Stimulated activated naive CD8-positive, alpha-beta T cell treated with anti-CD3 and anti-CD28 coated beads, Interleukin-15, amount 100 ng/mL, for 72 hours (primary cell): ENCODE results near the gene TERC.
"Not testable (repeated sequence)": the region's sequence is repeated elsewhere in the genome, so short reads cannot be mapped to it uniquely, and the experiment has no call there.

Experiments used
- ATAC-seq: fragments of 150-1000 bp; cut with Tn5 transposase; 2 replicates; pipeline ENCODE4 v1.10.0; 2021; ENCODE audit warnings: mild to moderate bottlenecking, moderate library complexity
- DNase-seq, 2 donors: peaks; one replicate each; pipeline ENCODE4 v3.0.0; 2021 to 2022
- H3K27ac Mint-ChIP-seq, 2 donors: one replicate each; pipeline ENCODE4 v1.8.0; 2022; ENCODE audit warnings: mild to moderate bottlenecking in 2 of 2, mixed read lengths in 2 of 2, moderate library complexity in 2 of 2
- H3K27me3 Mint-ChIP-seq: one replicate; pipeline ENCODE4 v1.8.0; 2022; ENCODE audit warnings: mixed read lengths
- H3K4me1 Mint-ChIP-seq: one replicate; pipeline ENCODE4 v1.8.0; 2022; ENCODE audit warnings: mild to moderate bottlenecking, mixed read lengths
- H3K4me3 Mint-ChIP-seq, 2 donors: one replicate each; pipeline ENCODE4 v1.8.0; 2022; ENCODE audit warnings: mild to moderate bottlenecking in 2 of 2, mixed read lengths in 2 of 2, moderate library complexity in 1 of 2
- H3K9me3 Mint-ChIP-seq, 2 donors: one replicate each; pipeline ENCODE4 v1.8.0; 2022; ENCODE audit warnings: mixed read lengths in 2 of 2

TERC gene

DNA sequence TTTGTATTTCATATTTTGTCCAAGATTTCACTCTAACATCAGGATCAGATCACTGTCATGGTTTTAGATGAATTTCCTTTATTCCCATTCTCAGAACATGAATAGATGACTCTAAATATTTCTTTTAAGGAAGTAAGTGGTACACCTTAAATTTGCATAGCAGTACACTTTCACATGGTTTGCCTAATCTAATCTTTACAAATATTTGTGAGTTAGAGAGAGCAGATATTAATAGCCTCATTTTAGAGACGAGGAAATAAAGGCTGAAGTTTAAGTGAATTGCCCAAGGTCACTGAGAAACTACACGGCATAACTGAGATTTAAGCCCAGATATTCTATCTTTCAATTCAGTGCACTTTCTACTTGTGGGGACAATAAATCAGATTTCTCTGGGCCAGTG is 14.2 kb downstream of the TERC start:
- Mint-ChIP-seq H3K27ac (no peak overlapping the region), H3K27me3 (peaks cover 30% of the 10 kb centered on the region)

DNA sequence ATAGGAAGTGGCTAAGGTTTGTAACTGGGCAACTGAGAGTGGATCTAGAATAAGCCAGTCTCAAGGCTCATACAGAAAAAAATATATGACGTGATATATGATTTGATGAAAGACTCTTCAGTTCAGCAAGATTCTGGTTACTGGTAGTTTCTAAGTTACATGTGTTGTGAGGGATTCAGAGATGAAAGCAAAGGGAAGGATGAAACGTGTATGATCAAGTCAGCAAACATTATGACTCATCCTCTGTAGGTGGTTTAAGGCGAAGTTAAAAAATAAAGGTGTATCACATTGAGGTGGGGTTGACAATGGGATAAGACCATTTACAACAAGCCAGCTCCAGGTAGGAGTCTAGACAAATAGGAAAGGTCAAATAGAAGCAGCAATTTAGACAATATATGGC is 16.2 kb downstream of the TERC start:
- no peaks in the 10 kb centered on the region for H3K9me3 Mint-ChIP-seq
- H3K4me1 Mint-ChIP-seq = peaks cover 10% of the 10 kb centered on the region
- DNase-seq = no peak
- ATAC-seq = peak; percentile 81
- H3K27ac Mint-ChIP-seq = no peak overlapping the region
- no peak overlapping the region for H3K4me3 Mint-ChIP-seq
- peaks cover 30% of the 10 kb centered on the region for H3K27me3 Mint-ChIP-seq

More for the DNA sequence above, 14.2 kb downstream of the TERC start:
- DNase-seq (no peak), ATAC-seq (no peak)
- H3K4me3 Mint-ChIP-seq = no peak overlapping the region
- H3K4me1 Mint-ChIP-seq = peaks cover 10% of the 10 kb centered on the region
- no peaks in the 10 kb centered on the region for H3K9me3 Mint-ChIP-seq

DNA sequence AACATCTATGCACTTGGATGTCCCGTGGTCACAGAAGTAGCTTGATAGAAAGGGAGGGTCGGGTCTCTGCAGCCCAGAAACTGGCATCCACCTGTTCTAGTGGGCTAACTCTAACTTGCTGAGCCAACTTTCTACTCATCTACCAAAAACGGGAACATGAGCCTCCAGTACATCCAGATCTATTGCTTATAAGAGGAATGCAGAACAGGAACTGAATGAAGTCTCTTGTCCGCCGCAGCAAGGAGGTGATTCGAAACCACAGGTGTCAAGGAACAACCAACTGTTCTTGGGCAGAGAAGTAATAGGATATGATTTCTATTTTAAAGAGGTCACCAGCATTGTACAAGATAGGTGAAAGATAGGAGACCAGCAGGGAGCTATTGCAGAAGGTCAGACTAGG is 17.9 kb downstream of the TERC start:
- no peak overlapping the region for H3K27ac Mint-ChIP-seq
- H3K4me3 Mint-ChIP-seq = no peak overlapping the region
- ATAC-seq = no peak

DNA sequence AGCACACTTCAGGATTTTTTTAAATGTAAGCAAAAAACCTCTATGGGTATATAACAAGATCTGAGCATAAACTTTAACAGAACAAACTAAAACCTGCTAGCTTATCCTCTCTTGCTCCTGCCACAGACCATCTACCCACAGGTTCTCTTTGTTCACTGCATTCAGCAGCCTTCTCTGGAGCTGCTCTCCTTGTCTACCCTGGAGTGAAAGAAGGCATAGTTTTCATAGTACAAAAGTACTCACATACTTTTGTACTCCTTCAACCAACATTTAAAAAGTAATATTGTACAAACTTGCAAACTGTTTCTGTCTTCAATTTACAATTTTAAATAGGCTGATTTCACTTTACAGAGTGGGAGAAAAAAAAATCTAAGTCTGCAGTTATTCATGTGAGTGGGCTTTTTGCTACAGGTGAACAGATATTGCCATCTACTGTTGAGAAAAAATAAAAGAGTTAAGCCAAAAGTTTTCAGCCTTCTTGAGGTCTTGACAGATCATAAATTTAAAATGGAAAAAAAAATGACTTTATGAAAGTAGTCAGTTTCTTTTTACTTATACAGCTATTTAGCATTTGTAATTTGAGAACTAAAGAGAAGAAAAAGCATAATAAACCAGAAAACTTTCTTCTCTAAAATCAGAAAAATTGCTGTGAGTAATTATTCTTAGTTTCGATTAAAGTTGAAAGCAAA is 20.4 kb downstream of the TERC start:
- Mint-ChIP-seq H3K9me3 (no peaks in the 10 kb centered on the region), H3K27me3 (peaks cover 28% of the 10 kb centered on the region), H3K27ac (no peak overlapping the region), H3K4me3 (no peak overlapping the region), H3K4me1 (peaks cover 10% of the 10 kb centered on the region)
- DNase-seq = no peak
- ATAC-seq = no peak

More for the DNA sequence above, 17.9 kb downstream of the TERC start:
- Mint-ChIP-seq H3K4me1 (peaks cover 10% of the 10 kb centered on the region), H3K9me3 (no peaks in the 10 kb centered on the region), H3K27me3 (peaks cover 27% of the 10 kb centered on the region)
- DNase-seq = no peak

DNA sequence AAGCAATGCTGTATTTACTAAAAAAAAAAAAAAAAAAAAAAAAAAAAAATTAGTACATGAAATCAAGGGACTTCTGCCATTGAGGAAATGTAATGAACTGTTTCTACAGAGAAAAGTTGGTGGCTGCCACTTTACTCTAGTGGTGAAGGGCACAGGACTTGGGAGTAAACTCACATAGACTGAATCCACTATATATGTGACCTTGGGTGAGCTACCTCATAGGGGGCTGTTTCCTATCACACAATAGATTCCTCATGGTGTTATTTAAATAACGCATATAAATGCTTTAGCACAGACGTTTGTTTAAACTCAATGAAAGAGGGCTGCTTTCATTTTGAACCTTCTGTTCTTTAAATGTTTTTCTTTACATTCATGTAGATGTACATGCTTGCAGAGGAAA is 25.8 kb downstream of the TERC start:
- H3K27ac Mint-ChIP-seq = no peak overlapping the region
- no peak overlapping the region for H3K4me3 Mint-ChIP-seq
- ATAC-seq (no peak), DNase-seq (no peak)
- no peaks in the 10 kb centered on the region for H3K4me1 Mint-ChIP-seq
- peaks cover 7% of the 10 kb centered on the region for H3K27me3 Mint-ChIP-seq
- H3K9me3 Mint-ChIP-seq = peaks cover 16 to 18% of the 10 kb centered on the region in 2 donors

DNA sequence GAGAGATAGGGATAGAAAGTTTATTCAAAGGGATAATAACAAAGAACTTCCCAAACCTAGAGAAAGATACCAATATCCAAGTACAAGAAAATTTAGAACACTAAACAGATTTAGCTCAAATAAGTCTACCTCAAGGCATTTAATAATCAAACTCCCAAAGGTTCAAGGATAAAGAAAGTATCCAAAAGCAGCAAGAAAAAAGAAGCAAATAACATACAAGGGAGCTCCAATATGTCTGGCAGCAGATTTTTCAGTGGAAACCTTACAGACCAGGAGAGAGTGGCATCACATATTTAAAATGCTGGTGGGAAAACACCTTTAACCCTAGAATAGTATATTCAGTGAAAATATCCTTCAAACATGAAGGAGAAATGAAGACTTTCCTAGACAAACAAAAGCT is 33.0 kb downstream of the TERC start:
- H3K27me3 Mint-ChIP-seq = peaks cover 46% of the 10 kb centered on the region
- ATAC-seq = not testable (repeated sequence)

DNA sequence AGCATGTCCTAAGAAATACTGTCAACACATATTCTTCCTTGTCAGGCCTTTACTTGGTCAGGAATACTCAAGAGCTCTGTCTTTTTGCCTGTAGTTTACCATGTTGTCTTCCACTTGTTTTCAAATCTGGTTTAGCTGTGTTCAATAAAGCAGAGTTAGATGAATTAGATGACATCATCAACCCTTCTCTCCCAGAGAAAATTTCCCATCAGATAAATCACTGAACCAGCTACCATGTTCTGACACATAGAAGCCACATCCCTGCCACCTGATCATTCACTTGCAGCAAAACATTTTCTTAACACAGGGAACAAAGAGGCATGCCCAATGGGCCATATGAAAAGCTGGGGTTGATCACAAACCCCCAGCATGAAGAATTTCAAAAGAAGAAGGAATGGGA is 42.1 kb downstream of the TERC start:
- H3K9me3 Mint-ChIP-seq = peaks cover 3 to 5% of the 10 kb centered on the region in 2 donors

More for the DNA sequence above, 33.0 kb downstream of the TERC start:
- H3K4me3 Mint-ChIP-seq, H3K27ac Mint-ChIP-seq, DNase-seq, H3K4me1 Mint-ChIP-seq: not testable (repeated sequence)
- peaks cover 10 to 45% of the 10 kb centered on the region in 2 donors for H3K9me3 Mint-ChIP-seq

DNA sequence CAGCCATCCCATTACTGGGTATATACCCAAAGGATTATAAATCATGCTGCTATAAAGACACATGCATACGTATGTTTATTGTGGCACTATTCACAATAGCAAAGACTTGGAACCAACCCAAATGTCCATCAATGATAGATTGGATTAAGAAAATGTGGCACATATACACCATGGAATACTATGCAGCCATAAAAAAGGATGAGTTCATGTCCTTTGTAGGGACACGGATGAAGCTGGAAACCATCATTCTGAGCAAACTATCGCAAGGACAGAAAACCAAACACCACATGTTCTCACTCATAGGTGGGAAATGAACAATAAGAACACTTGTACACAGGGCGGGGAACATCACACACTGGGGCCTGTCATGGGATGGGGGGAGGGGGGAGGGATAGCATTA is 46.4 kb downstream of the TERC start:
- H3K4me3 Mint-ChIP-seq, ATAC-seq, DNase-seq, H3K4me1 Mint-ChIP-seq, H3K27ac Mint-ChIP-seq, H3K9me3 Mint-ChIP-seq: not testable (repeated sequence)
- peaks cover 39% of the 10 kb centered on the region for H3K27me3 Mint-ChIP-seq

More for the DNA sequence above, 42.1 kb downstream of the TERC start:
- no peak for DNase-seq
- Mint-ChIP-seq H3K27me3 (peaks cover 31% of the 10 kb centered on the region), H3K4me1 (no peaks in the 10 kb centered on the region), H3K27ac (no peak overlapping the region), H3K4me3 (no peak overlapping the region)
- ATAC-seq = no peak
